ENCODE measurements around the gene GBP6.

GRCh38 chr1:89355056-89355455, 8.8 kb upstream of the GBP6 start:
- TF ChIP-seq CTCF (conservative IDR thresholded peaks at IDR 0.05) (no peak), EZH2 (IDR thresholded peaks at IDR 0.05; ENCODE audit: low read depth) (no peak)
